Measurements from ENCODE around the gene STARD3NL.

DNA sequence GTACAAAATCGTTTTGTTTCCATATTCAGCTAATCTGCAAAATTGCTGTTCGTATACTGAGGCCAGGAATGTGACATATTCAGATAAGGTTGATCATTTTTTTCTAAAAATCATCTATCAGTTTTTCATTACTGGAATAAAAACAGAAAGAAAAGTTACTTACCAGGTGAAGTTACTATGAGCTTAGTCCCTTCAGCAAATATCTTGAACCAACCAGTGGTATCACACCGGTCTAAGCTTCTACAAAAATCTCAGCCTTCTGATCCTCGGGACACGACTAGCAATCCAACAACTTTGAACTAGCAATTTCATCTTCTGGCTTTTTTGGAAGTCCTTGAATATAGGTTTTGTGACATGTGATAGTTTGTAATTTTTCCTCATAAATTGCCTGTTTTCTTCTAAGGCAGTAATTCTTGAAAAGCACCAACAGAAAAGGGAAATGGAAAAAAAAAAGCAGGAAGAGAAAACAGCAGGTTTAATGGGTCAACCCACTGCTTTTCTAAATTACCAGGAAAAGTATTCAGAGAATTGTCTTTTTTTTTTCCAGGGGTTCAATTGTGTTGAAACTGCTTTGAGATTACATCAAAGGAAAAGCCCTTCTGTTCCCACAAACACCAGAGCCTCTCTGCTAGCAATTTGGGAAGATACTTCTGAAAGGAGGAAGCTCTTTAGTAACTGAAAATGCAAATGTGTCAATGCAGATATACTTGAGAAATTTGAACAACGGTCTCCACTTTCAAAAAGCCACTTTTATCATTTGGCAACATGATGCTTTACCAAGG, 98.2 kb downstream of the STARD3NL start:
- no peak for TF ChIP-seq POLR2A (IDR thresholded peaks at IDR 0.05; ENCODE audit: low read length)
- no peak for TF ChIP-seq GATA1 (IDR thresholded peaks at IDR 0.05; ENCODE audit: low read depth, low read length)

All from erythroblast (primary cell).